ENCODE results near the gene MINK1. TPM values are rescaled to one million over a fixed set of nuclear protein-coding genes. Genes with fewer than 3 reads are reported as not detected.

Gene MINK1
- total RNA-seq, 1 donor from 2014 or later: 63.2 TPM

DNA sequence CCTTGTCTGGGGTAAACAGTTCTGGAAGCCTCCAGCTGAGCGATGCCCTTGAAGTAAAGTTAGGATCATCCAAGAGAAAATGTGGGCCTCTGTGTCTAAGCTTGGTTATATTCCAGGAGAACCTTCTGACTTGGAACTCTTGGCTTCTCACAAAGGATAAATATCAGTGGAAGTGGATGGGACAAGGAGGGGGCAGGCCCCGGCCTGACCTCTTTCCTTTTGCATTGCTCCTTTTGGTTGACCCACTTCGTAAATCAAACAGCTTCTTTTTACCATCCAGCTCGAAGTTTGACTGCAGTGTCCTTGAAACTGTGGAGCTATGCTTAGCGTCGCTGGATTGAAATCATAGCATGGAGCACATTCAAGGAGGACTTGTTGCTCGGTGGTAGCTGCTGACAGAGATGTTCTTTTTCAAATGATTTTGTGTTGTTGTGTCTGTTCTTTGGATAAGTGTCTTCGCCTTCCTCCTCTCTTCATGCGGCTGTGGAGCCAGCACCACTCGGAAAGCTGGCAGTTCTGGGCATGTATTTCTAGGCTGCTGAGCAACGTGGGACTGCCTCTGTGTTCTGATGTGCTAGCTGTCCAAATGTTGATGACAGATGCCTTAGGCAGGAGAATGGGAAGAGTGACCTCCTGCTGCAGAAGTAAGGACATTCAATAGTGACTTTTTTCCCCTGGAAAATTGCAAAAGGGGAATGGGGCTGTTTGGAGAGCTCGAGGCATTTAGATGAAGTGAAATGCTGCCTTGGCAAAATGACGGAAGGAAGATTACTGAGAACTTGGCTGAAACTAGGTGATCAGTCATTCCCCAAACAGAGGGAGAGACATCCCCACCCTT, 4.5 kb downstream of the MINK1 start:
- TF ChIP-seq, protein P1, sequence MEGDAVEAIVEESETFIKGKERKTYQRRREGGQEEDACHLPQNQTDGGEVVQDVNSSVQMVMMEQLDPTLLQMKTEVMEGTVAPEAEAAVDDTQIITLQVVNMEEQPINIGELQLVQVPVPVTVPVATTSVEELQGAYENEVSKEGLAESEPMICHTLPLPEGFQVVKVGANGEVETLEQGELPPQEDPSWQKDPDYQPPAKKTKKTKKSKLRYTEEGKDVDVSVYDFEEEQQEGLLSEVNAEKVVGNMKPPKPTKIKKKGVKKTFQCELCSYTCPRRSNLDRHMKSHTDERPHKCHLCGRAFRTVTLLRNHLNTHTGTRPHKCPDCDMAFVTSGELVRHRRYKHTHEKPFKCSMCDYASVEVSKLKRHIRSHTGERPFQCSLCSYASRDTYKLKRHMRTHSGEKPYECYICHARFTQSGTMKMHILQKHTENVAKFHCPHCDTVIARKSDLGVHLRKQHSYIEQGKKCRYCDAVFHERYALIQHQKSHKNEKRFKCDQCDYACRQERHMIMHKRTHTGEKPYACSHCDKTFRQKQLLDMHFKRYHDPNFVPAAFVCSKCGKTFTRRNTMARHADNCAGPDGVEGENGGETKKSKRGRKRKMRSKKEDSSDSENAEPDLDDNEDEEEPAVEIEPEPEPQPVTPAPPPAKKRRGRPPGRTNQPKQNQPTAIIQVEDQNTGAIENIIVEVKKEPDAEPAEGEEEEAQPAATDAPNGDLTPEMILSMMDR (IDR thresholded peaks at IDR 0.05; ENCODE audit: insufficient read depth, low read depth, low read length): no peak
- no peak for TF ChIP-seq EZH2 (IDR thresholded peaks at IDR 0.05; ENCODE audit: insufficient read depth, low read length)
- Histone ChIP-seq H2AFZ (ENCODE audit: low read depth, low read length) (no peak overlapping the region), H3K9ac (ENCODE audit: low read length) (no peak overlapping the region), H3K27ac (ENCODE audit: low read depth, low read length) (no peak overlapping the region), H3K4me3 (ENCODE audit: insufficient read depth, low read depth, low read length) (no peak overlapping the region), H3K4me2 (ENCODE audit: low read length) (no peak overlapping the region), H3K27me3 (ENCODE audit: insufficient read depth, low read length) (no peaks in the 10 kb centered on the region), H3K36me3 (ENCODE audit: insufficient read depth, low read length) (no peaks in the 10 kb centered on the region), H3K9me3 (ENCODE audit: insufficient read depth, low read depth, low read length) (no peaks in the 10 kb centered on the region), H4K20me1 (ENCODE audit: insufficient read depth, low read length) (peaks cover 83% of the 10 kb centered on the region), H3K79me2 (ENCODE audit: insufficient read depth, low read length) (peaks cover 86% of the 10 kb centered on the region), H3K4me1 (ENCODE audit: insufficient read depth, low read length) (peaks cover 15% of the 10 kb centered on the region)
- Mint-ChIP-seq H3K27ac (ENCODE audit: unreplicated experiment) (no peak overlapping the region), H3K27me3 (ENCODE audit: low read depth, unreplicated experiment) (no peaks in the 10 kb centered on the region), H3K9me3 (ENCODE audit: unreplicated experiment) (no peaks in the 10 kb centered on the region), H3K36me3 (ENCODE audit: low read depth, unreplicated experiment) (peaks cover 8% of the 10 kb centered on the region), H3K4me1 (ENCODE audit: low read depth, unreplicated experiment) (peaks cover 27% of the 10 kb centered on the region), H3K4me3 (ENCODE audit: unreplicated experiment) (no peak overlapping the region)
- DNase-seq (ENCODE audit: low read depth) (no peak), FAIRE-seq (no peak)

DNA sequence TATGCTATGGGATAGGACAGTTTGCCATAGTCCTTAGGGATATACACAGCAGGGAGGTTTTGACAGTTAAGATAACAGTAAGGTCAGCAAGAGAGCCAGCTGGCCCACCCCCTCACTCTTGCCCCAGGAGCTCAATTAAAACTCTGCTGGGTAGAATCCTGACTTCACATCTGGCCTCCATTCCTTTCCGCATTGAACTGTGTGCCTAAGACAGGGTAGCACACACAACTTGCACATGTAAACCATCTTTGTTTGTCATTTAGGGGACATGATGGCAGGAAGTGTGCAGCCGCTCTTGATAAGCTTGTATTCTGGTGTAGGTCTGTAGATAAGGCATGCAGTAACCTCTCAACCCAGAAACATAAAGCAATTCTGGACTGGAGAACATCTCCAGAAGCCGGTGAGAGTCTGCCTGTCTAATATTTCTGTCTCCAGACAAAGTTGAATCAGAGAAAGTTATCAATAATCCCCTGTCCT, 5.2 kb downstream of the MINK1 start:
- Histone ChIP-seq H3K9ac (ENCODE audit: low read length) (no peak overlapping the region), H3K27me3 (ENCODE audit: insufficient read depth, low read length) (no peaks in the 10 kb centered on the region), H3K4me2 (ENCODE audit: low read length) (no peak overlapping the region), H2AFZ (ENCODE audit: low read depth, low read length) (no peak overlapping the region), H3K27ac (ENCODE audit: low read depth, low read length) (no peak overlapping the region), H3K9me3 (ENCODE audit: insufficient read depth, low read depth, low read length) (no peaks in the 10 kb centered on the region), H3K4me3 (ENCODE audit: insufficient read depth, low read depth, low read length) (no peak overlapping the region), H3K79me2 (ENCODE audit: insufficient read depth, low read length) (peaks cover 89% of the 10 kb centered on the region), H3K4me1 (ENCODE audit: insufficient read depth, low read length) (peaks cover 15% of the 10 kb centered on the region), H4K20me1 (ENCODE audit: insufficient read depth, low read length) (peaks cover 88% of the 10 kb centered on the region), H3K36me3 (ENCODE audit: insufficient read depth, low read length) (no peaks in the 10 kb centered on the region)
- Mint-ChIP-seq H3K4me1 (ENCODE audit: low read depth, unreplicated experiment) (peaks cover 27% of the 10 kb centered on the region), H3K4me3 (ENCODE audit: unreplicated experiment) (no peak overlapping the region), H3K27ac (ENCODE audit: unreplicated experiment) (no peak overlapping the region), H3K36me3 (ENCODE audit: low read depth, unreplicated experiment) (peaks cover 8% of the 10 kb centered on the region), H3K9me3 (ENCODE audit: unreplicated experiment) (no peaks in the 10 kb centered on the region), H3K27me3 (ENCODE audit: low read depth, unreplicated experiment) (no peaks in the 10 kb centered on the region)
- FAIRE-seq (no peak), DNase-seq (ENCODE audit: low read depth) (no peak)
- TF ChIP-seq, protein P1 (IDR thresholded peaks at IDR 0.05; ENCODE audit: insufficient read depth, low read depth, low read length): no peak
- TF ChIP-seq EZH2 (IDR thresholded peaks at IDR 0.05; ENCODE audit: insufficient read depth, low read length): no peak

- Histone ChIP-seq H2AFZ (ENCODE audit: low read depth, low read length) (no peak overlapping the region), H3K4me2 (ENCODE audit: low read length) (no peak overlapping the region), H3K36me3 (ENCODE audit: insufficient read depth, low read length) (no peaks in the 10 kb centered on the region), H3K79me2 (ENCODE audit: insufficient read depth, low read length) (peaks cover 87% of the 10 kb centered on the region), H3K27me3 (ENCODE audit: insufficient read depth, low read length) (no peaks in the 10 kb centered on the region), H3K4me3 (ENCODE audit: insufficient read depth, low read depth, low read length) (no peak overlapping the region), H4K20me1 (ENCODE audit: insufficient read depth, low read length) (peaks cover 92% of the 10 kb centered on the region), H3K4me1 (ENCODE audit: insufficient read depth, low read length) (peaks cover 9% of the 10 kb centered on the region), H3K9me3 (ENCODE audit: insufficient read depth, low read depth, low read length) (no peaks in the 10 kb centered on the region), H3K9ac (ENCODE audit: low read length) (no peak overlapping the region), H3K27ac (ENCODE audit: low read depth, low read length) (no peak overlapping the region)
- Mint-ChIP-seq H3K9me3 (ENCODE audit: unreplicated experiment) (no peaks in the 10 kb centered on the region), H3K27me3 (ENCODE audit: low read depth, unreplicated experiment) (no peaks in the 10 kb centered on the region), H3K27ac (ENCODE audit: unreplicated experiment) (no peak overlapping the region), H3K36me3 (ENCODE audit: low read depth, unreplicated experiment) (peaks cover 8% of the 10 kb centered on the region), H3K4me3 (ENCODE audit: unreplicated experiment) (no peak overlapping the region), H3K4me1 (ENCODE audit: low read depth, unreplicated experiment) (peaks cover 26% of the 10 kb centered on the region)
- DNase-seq (ENCODE audit: low read depth) (no peak), FAIRE-seq (no peak)
- TF ChIP-seq, protein P1 (IDR thresholded peaks at IDR 0.05; ENCODE audit: insufficient read depth, low read depth, low read length): no peak
- TF ChIP-seq EZH2 (IDR thresholded peaks at IDR 0.05; ENCODE audit: insufficient read depth, low read length): no peak
These were observed 6.1 kb downstream of the MINK1 start for GRCh38 chr17:4839221-4839620.
